ENCODE measurements around the gene ZBTB20. TPM values are rescaled to one million over a fixed set of nuclear protein-coding genes. Genes with fewer than 3 reads are reported as not detected.

The ZBTB20 gene
- total RNA-seq, 1 donor from 2014 or later: 19.1 TPM

DNA sequence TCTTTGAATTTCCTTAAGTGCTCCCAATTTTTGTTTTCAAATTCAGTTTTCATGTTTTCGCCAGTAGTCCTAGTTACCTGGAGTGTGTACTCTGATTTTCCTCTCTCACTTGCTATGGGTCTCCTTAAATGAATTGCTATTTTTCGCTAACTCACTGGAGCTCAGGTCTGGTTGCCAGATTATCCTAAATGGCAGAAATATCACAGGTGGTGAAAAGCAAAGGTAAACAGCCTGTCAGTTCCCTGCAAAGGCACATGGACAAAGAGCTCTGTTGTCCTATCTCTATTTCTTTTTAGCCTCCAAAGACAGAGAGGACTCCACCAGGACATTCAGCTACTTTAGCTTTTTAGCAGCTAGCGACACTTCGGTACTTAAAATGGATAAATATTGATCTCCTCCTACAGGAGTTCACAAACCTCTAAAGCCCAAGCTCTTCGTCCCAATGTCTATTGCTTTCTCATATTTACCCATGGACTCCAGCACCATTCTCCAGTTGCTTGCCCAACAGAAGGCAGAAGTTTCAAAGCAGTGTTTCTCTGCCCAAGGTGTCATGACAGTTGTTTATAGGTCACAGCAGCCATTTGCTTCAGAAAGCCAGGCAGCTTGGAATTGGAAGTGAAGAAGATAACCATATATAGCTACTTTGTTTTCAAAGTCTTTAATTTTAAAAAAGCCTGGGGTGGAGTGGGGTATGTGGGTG lies 12.3 kb downstream of the ZBTB20 start:
- Mint-ChIP-seq H3K27me3 (ENCODE audit: unreplicated experiment) (no peaks in the 10 kb centered on the region), H3K27ac (ENCODE audit: unreplicated experiment) (no peak overlapping the region), H3K4me1 (ENCODE audit: unreplicated experiment) (no peaks in the 10 kb centered on the region), H3K36me3 (ENCODE audit: unreplicated experiment) (peaks cover 8% of the 10 kb centered on the region), H3K4me3 (ENCODE audit: unreplicated experiment) (no peak overlapping the region), H3K9me3 (ENCODE audit: unreplicated experiment) (no peaks in the 10 kb centered on the region)
- no peak for DNase-seq (ENCODE audit: extremely low spot score, unreplicated experiment)
- TF ChIP-seq, protein P1, sequence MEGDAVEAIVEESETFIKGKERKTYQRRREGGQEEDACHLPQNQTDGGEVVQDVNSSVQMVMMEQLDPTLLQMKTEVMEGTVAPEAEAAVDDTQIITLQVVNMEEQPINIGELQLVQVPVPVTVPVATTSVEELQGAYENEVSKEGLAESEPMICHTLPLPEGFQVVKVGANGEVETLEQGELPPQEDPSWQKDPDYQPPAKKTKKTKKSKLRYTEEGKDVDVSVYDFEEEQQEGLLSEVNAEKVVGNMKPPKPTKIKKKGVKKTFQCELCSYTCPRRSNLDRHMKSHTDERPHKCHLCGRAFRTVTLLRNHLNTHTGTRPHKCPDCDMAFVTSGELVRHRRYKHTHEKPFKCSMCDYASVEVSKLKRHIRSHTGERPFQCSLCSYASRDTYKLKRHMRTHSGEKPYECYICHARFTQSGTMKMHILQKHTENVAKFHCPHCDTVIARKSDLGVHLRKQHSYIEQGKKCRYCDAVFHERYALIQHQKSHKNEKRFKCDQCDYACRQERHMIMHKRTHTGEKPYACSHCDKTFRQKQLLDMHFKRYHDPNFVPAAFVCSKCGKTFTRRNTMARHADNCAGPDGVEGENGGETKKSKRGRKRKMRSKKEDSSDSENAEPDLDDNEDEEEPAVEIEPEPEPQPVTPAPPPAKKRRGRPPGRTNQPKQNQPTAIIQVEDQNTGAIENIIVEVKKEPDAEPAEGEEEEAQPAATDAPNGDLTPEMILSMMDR (IDR thresholded peaks at IDR 0.05): no peak

DNA sequence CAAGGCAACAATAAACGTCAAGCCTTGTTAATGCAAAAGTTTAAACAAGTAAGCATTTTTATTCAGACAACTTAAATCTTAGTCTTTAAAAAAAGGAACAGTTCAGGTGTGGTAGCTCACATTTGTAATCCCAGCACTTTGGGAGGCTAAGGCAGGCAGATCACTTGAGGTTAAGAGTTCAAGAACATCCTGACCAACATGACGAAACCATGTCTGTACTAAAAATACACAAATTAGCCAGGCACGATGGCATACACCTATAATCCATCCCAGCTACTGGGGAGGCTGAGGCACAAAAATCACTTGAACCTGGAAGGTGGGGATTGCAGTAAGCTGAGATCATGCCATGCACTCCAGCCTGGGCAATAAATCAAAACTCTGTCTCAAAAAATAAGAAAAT lies 19.9 kb downstream of the ZBTB20 start:
- DNase-seq (ENCODE audit: extremely low spot score, unreplicated experiment): no peak
- no peak overlapping the region for H3K27ac Mint-ChIP-seq (ENCODE audit: unreplicated experiment)
- H3K36me3 Mint-ChIP-seq (ENCODE audit: unreplicated experiment): no peaks in the 10 kb centered on the region
- TF ChIP-seq, protein P1 (IDR thresholded peaks at IDR 0.05): no peak
- H3K4me1 Mint-ChIP-seq (ENCODE audit: unreplicated experiment): peaks cover 7% of the 10 kb centered on the region
- H3K9me3 Mint-ChIP-seq (ENCODE audit: unreplicated experiment): no peaks in the 10 kb centered on the region
- no peak overlapping the region for H3K4me3 Mint-ChIP-seq (ENCODE audit: unreplicated experiment)
- H3K27me3 Mint-ChIP-seq (ENCODE audit: unreplicated experiment): no peaks in the 10 kb centered on the region

DNA sequence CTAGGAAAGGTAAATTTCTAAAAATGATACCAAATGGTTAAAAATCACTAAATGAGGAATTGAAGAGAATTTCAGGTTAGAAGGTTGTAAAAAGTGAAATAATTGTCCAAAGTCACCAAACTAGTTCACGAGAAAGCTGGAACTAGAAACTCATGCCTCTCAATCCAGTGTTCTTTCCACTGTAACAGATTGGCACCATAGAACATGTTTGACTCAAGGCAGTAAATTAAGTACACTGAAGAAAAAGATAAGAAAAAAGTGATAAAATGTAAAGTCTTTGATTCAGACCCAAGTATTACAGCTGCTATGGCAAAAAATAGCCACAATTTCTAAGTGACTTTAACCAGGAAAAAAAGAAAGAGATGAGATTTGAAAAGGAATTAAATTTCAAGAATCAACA lies 26.5 kb downstream of the ZBTB20 start:
- Mint-ChIP-seq H3K27me3 (ENCODE audit: unreplicated experiment) (no peaks in the 10 kb centered on the region), H3K4me1 (ENCODE audit: unreplicated experiment) (no peaks in the 10 kb centered on the region), H3K9me3 (ENCODE audit: unreplicated experiment) (peaks cover 6% of the 10 kb centered on the region), H3K4me3 (ENCODE audit: unreplicated experiment) (no peak overlapping the region), H3K36me3 (ENCODE audit: unreplicated experiment) (peaks cover 8% of the 10 kb centered on the region), H3K27ac (ENCODE audit: unreplicated experiment) (no peak overlapping the region)
- DNase-seq (ENCODE audit: extremely low spot score, unreplicated experiment): no peak
- TF ChIP-seq, protein P1 (IDR thresholded peaks at IDR 0.05): no peak

DNA sequence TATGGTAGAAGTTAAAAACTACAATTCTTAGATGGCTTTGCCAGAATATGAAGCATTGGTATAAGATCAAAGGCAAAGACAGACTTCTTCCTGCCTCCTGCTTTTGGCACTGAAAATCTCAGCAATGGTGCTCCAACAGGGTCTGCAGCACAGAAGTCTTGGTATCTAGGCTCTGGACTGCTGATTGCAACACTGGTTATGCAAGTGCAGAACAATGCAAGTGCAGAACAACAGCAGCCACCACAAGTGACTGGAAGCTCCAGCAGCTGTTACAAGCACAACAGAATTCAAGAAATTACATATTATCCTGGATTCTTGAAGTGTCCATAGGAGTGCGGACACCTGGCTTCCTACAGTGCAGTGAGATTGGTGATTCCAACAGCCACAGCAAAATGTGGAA lies 33.7 kb downstream of the ZBTB20 start:
- DNase-seq (ENCODE audit: extremely low spot score, unreplicated experiment): no peak
- H3K27ac Mint-ChIP-seq (ENCODE audit: unreplicated experiment): no peak overlapping the region
- H3K36me3 Mint-ChIP-seq (ENCODE audit: unreplicated experiment): peaks cover 6% of the 10 kb centered on the region
- peaks cover 2% of the 10 kb centered on the region for H3K4me1 Mint-ChIP-seq (ENCODE audit: unreplicated experiment)
- H3K4me3 Mint-ChIP-seq (ENCODE audit: unreplicated experiment): no peak overlapping the region
- no peaks in the 10 kb centered on the region for H3K9me3 Mint-ChIP-seq (ENCODE audit: unreplicated experiment)
- TF ChIP-seq, protein P1 (IDR thresholded peaks at IDR 0.05): no peak
- H3K27me3 Mint-ChIP-seq (ENCODE audit: unreplicated experiment): no peaks in the 10 kb centered on the region

DNA sequence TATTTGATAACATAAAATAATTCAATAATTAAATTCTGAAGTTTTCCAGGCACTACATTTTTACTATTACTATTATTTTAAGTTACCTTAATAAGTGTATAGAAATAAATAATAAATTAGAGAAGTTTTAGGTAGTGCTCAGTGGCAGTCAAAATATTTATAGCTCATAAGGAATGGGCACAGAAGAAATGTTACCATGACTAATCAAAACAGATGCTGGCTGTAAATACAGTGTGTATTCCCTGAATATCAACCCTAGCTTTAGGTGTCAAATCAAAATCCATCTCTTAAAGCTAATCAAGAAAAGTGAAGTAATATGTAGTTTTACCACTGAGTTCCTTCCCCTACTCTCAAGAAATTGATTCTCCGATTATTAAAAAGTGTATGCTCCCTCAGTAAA lies 35.5 kb downstream of the ZBTB20 start:
- Mint-ChIP-seq H3K4me1 (ENCODE audit: unreplicated experiment) (peaks cover 2% of the 10 kb centered on the region), H3K27ac (ENCODE audit: unreplicated experiment) (no peak overlapping the region), H3K27me3 (ENCODE audit: unreplicated experiment) (no peaks in the 10 kb centered on the region), H3K9me3 (ENCODE audit: unreplicated experiment) (no peaks in the 10 kb centered on the region), H3K4me3 (ENCODE audit: unreplicated experiment) (no peak overlapping the region), H3K36me3 (ENCODE audit: unreplicated experiment) (peaks cover 8% of the 10 kb centered on the region)
- TF ChIP-seq, protein P1 (IDR thresholded peaks at IDR 0.05): no peak
- no peak for DNase-seq (ENCODE audit: extremely low spot score, unreplicated experiment)
